ENCODE data around the gene ATP7B.

DNA sequence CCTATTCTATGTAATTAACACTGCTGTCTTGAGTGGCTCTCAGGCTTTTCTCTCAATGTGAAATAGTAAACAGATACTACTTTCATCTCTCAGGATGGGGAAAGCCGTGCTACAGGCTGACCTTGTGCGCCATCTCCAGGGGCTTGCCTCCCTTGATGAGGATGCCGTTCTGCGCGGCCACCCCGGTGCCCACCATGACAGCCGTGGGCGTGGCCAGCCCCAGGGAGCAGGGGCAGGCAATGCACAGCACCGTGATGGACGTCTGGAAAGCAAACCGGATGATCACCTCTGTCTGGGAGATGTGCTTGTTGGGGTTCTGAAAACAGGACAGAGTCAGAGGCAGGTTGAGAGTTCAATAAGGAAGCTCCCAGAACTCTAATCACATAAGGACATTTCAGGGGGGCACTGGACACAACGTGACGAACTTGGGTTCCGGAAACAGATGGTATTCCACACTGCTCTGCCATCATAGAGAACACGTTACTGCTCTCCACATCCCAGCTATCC lies 65.0 kb downstream of the ATP7B start:
- TF ChIP-seq RAD21 (IDR thresholded peaks at IDR 0.05; ENCODE audit: low read length), result no peak
- no peak for TF ChIP-seq CTCF (conservative IDR thresholded peaks at IDR 0.05; ENCODE audit: low read depth, low read length)
- TF ChIP-seq, protein P1, sequence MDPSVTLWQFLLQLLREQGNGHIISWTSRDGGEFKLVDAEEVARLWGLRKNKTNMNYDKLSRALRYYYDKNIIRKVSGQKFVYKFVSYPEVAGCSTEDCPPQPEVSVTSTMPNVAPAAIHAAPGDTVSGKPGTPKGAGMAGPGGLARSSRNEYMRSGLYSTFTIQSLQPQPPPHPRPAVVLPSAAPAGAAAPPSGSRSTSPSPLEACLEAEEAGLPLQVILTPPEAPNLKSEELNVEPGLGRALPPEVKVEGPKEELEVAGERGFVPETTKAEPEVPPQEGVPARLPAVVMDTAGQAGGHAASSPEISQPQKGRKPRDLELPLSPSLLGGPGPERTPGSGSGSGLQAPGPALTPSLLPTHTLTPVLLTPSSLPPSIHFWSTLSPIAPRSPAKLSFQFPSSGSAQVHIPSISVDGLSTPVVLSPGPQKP (IDR thresholded peaks at IDR 0.05; ENCODE audit: borderline replicate concordance, low read depth, low read length), result no peak
- TF ChIP-seq POLR2A (IDR thresholded peaks at IDR 0.05; ENCODE audit: low read depth, low read length), result no peak
- no peak for TF ChIP-seq RFX5 (IDR thresholded peaks at IDR 0.05; ENCODE audit: low read depth, low read length)
- no peak for TF ChIP-seq NFE2L2 (IDR thresholded peaks at IDR 0.05; ENCODE audit: low read depth, low read length)
- TF ChIP-seq CEBPB (IDR thresholded peaks at IDR 0.05; ENCODE audit: low read depth, low read length), result no peak

Measured in IMR-90 (cell line).